GM12891 (cell line): ENCODE measurements around the gene MYL7.

Experiments used
- PAX5 ChIP-seq: IDR thresholded peaks from 2 replicates; pipeline ENCODE4 v1.6.1; 2011; ENCODE audit warnings: low read length, moderate library complexity, mild to moderate bottlenecking; ENCODE audit not compliant: insufficient read depth, severe bottlenecking
- POLR2A ChIP-seq: IDR thresholded peaks from 2 replicates; pipeline ENCODE4 v1.6.1; 2011; ENCODE audit warnings: low read depth, low read length, control low read depth
- POLR2AphosphoS5 ChIP-seq: IDR thresholded peaks from 2 replicates; pipeline ENCODE4 v1.6.1; 2011; ENCODE audit warnings: low read depth, low read length, control low read depth
- POU2F2 ChIP-seq: IDR thresholded peaks from 2 replicates; pipeline ENCODE4 v1.6.1; 2011; ENCODE audit warnings: low read depth, mild to moderate bottlenecking, control low read depth, low read length, moderate library complexity
- SPI1 ChIP-seq: IDR thresholded peaks from 2 replicates; pipeline ENCODE4 v1.6.1; 2011; ENCODE audit warnings: low read depth, low read length, control low read depth
- TAF1 ChIP-seq: IDR thresholded peaks from 2 replicates; pipeline ENCODE4 v1.6.1; 2011; ENCODE audit warnings: low read depth, low read length, control low read depth

GRCh38 chr7:44122529-44122928 is 18.6 kb downstream of the MYL7 start:
- TF ChIP-seq TAF1 (no peak), POLR2A (no peak), POLR2AphosphoS5 (no peak), SPI1 (no peak), POU2F2 (no peak), PAX5 (no peak)
